DMS 273 treated with DMSO at 0.1 percent for 48 hours (cell line): ENCODE measurements around the gene AWAT1.
"Not testable (repeated sequence)": the region's sequence is repeated elsewhere in the genome, so short reads cannot be mapped to it uniquely, and the experiment has no call there.

ENCODE experiments used
- DNase-seq: peaks from one replicate; lab custom pipeline; 2025; lab: John Stamatoyannopoulos, UW

AWAT1 gene

GRCh38 chrX:70262952-70263567 lies 28.6 kb downstream of the AWAT1 start:
- DNase-seq, result peak; percentile 2

- DNase-seq, result no peak
These were observed 30.3 kb downstream of the AWAT1 start for GRCh38 chrX:70264784-70265183.

- DNase-seq, result no peak
These were observed 33.6 kb downstream of the AWAT1 start, which contains the start of gene ARR3 for GRCh38 chrX:70268034-70268433. Gene ARR3, plus strand, starts transcription at chrX:70268334. Its CDS starts 1,052 bp downstream, at chrX:70269386.

- DNase-seq, result not testable (repeated sequence)
These were observed 39.6 kb downstream of the AWAT1 start for GRCh38 chrX:70274029-70274428.

- DNase-seq, result no peak
These were observed 44.6 kb downstream of the AWAT1 start for GRCh38 chrX:70279081-70279480.

GRCh38 chrX:70280573-70280972 lies 46.1 kb downstream of the AWAT1 start:
- DNase-seq, result no peak

GRCh38 chrX:70281951-70282350 lies 47.5 kb downstream of the AWAT1 start, which contains the start of gene RAB41:
Gene RAB41, plus strand, starts transcription at chrX:70282172. Its CDS starts 46 bp downstream, at chrX:70282218.
- no peak for DNase-seq

- DNase-seq, result no peak
These were observed 54.8 kb downstream of the AWAT1 start for GRCh38 chrX:70289168-70289792.
